ENCODE measurements around the gene SERPINA9. TPM values are rescaled to one million over a fixed set of nuclear protein-coding genes. Genes with fewer than 3 reads are reported as not detected.

SERPINA9 gene
- total RNA-seq, 1 experiment from 2014 or later = not detected

- Histone ChIP-seq H4K20me1 (ENCODE audit: insufficient read depth) (no peaks in the 10 kb centered on the region), H2AFZ (no peak overlapping the region), H3K27me3 (ENCODE audit: insufficient read depth, low read depth) (no peaks in the 10 kb centered on the region), H3K4me1 (replicated peaks; ENCODE audit: insufficient read depth) (no peaks in the 10 kb centered on the region), H3K4me2 (no peak overlapping the region), H3K9me2 (ENCODE audit: insufficient read depth) (no peaks in the 10 kb centered on the region), H3K36me3 (ENCODE audit: low read depth) (no peaks in the 10 kb centered on the region), H3K79me2 (ENCODE audit: low read depth) (no peaks in the 10 kb centered on the region), H3K9me3 (ENCODE audit: insufficient read depth, low read depth) (no peaks in the 10 kb centered on the region), H3K4me3 (no peak overlapping the region), H3F3A (ENCODE audit: insufficient read depth, low read depth) (no peaks in the 10 kb centered on the region), H3K27ac (no peak overlapping the region)
- intact Hi-C loops (cut with micrococcal nuclease; ENCODE audit: unreplicated experiment) = no loop called here
- BruUV-seq (replicated peaks) = no TSS peak
- ChIA-PET CTCF (no interaction called here), POLR2A (ENCODE audit: unreplicated experiment) (no interaction called here)
- DNase-seq = no peak
- no peak for TF ChIP-seq EZH2 (IDR thresholded peaks at IDR 0.05; ENCODE audit: low read depth)
- TF ChIP-seq CTCF (conservative IDR thresholded peaks at IDR 0.05) = no peak
Measured at GRCh38 chr14:94499673-94500072, 23.7 kb upstream of the SERPINA9 start.

- no peak for TF ChIP-seq CTCF (conservative IDR thresholded peaks at IDR 0.05)
- no peak for TF ChIP-seq EZH2 (IDR thresholded peaks at IDR 0.05; ENCODE audit: low read depth)
- H3K36me3 ChIP-seq (ENCODE audit: low read depth) = no peaks in the 10 kb centered on the region
- H3K79me2 ChIP-seq (ENCODE audit: low read depth) = no peaks in the 10 kb centered on the region
- H3F3A ChIP-seq (ENCODE audit: insufficient read depth, low read depth) = no peaks in the 10 kb centered on the region
- BruUV-seq (replicated peaks) = no TSS peak
- no peak overlapping the region for H3K4me3 ChIP-seq
- H3K27me3 ChIP-seq (ENCODE audit: insufficient read depth, low read depth) = peaks cover 3% of the 10 kb centered on the region; the same call in 1 of the 2 replicates
- H3K4me1 ChIP-seq (replicated peaks; ENCODE audit: insufficient read depth) = no peaks in the 10 kb centered on the region
- H4K20me1 ChIP-seq (ENCODE audit: insufficient read depth) = no peaks in the 10 kb centered on the region
- intact Hi-C loops (cut with micrococcal nuclease; ENCODE audit: unreplicated experiment) = no loop called here
- H3K4me2 ChIP-seq = no peak overlapping the region
- no peak overlapping the region for H3K27ac ChIP-seq
- H3K9me3 ChIP-seq (ENCODE audit: insufficient read depth, low read depth) = no peaks in the 10 kb centered on the region
- ChIA-PET CTCF (no interaction called here), POLR2A (ENCODE audit: unreplicated experiment) (no interaction called here)
- H2AFZ ChIP-seq = no peak overlapping the region
- H3K9me2 ChIP-seq (ENCODE audit: insufficient read depth) = no peaks in the 10 kb centered on the region
- DNase-seq = no peak
Measured at GRCh38 chr14:94498215-94498614, 22.2 kb upstream of the SERPINA9 start.

- Histone ChIP-seq H2AFZ (no peak overlapping the region), H4K20me1 (ENCODE audit: insufficient read depth) (no peaks in the 10 kb centered on the region), H3K4me3 (no peak overlapping the region), H3K4me2 (no peak overlapping the region), H3F3A (ENCODE audit: insufficient read depth, low read depth) (no peaks in the 10 kb centered on the region), H3K79me2 (ENCODE audit: low read depth) (no peaks in the 10 kb centered on the region), H3K9me2 (ENCODE audit: insufficient read depth) (no peaks in the 10 kb centered on the region), H3K27me3 (ENCODE audit: insufficient read depth, low read depth) (peaks cover 18% of the 10 kb centered on the region; the same call in 1 of the 2 replicates), H3K9me3 (ENCODE audit: insufficient read depth, low read depth) (no peaks in the 10 kb centered on the region), H3K4me1 (replicated peaks; ENCODE audit: insufficient read depth) (no peaks in the 10 kb centered on the region), H3K27ac (no peak overlapping the region), H3K36me3 (ENCODE audit: low read depth) (no peaks in the 10 kb centered on the region)
- intact Hi-C loops (cut with micrococcal nuclease; ENCODE audit: unreplicated experiment) = no loop called here
- DNase-seq = no peak
- TF ChIP-seq EZH2 (IDR thresholded peaks at IDR 0.05; ENCODE audit: low read depth) (no peak), CTCF (conservative IDR thresholded peaks at IDR 0.05) (no peak)
- ChIA-PET CTCF (no interaction called here), POLR2A (ENCODE audit: unreplicated experiment) (no interaction called here)
- BruUV-seq (replicated peaks) = no TSS peak
Measured at GRCh38 chr14:94494085-94494484, 18.1 kb upstream of the SERPINA9 start.

All from PC-9 (cell line).